ENCODE results near the gene ZNF497.
A peak's percentile ranks its signal among the peaks of the same experiment; 100 is the strongest.
"Not testable (repeated sequence)": the region's sequence is repeated elsewhere in the genome, so short reads cannot be mapped to it uniquely, and the experiment has no call there.

ZNF497 gene

DNA sequence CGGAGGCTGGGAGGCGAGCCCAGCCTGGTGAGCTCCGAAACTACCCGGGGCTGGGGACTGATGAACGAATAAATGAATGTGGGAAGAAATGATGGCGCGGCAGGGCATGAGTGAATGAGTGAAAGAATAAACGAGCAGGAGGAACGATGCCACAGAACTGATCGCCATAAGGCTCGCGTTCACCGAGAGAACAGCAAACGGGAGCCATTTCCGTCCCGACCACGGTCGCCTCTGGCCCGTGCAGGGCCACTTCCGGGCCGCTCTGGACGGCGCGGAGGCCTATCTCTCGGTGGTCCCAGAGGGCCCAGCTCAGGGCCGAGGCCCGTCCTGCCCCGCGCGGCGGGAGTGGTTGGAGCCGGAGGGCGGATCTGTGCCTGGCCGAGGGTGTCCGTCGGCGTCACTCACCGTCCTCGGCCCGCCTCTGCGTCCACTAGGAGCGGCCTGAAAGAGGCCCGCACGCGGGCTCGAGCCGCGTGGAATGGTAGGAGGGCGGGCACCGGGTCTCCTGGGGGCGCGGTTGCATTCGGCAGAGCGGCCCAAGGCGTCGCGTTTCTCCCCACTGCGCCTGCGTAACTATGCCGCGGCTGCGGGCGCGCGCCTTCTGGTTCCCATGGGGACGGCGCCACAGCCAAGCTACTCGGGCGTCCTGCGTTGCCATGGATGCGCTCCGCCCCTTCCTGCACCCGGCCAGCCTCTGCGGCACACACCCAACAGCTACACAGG is at the start of gene ZNF497:
TSS of gene ZNF497 (minus strand) at position 480 of the 723 bp plus-strand sequence. CDS start 5,116 bp downstream, outside the sequence.
- DNase-seq = peak; percentile 94 to 97

DNA sequence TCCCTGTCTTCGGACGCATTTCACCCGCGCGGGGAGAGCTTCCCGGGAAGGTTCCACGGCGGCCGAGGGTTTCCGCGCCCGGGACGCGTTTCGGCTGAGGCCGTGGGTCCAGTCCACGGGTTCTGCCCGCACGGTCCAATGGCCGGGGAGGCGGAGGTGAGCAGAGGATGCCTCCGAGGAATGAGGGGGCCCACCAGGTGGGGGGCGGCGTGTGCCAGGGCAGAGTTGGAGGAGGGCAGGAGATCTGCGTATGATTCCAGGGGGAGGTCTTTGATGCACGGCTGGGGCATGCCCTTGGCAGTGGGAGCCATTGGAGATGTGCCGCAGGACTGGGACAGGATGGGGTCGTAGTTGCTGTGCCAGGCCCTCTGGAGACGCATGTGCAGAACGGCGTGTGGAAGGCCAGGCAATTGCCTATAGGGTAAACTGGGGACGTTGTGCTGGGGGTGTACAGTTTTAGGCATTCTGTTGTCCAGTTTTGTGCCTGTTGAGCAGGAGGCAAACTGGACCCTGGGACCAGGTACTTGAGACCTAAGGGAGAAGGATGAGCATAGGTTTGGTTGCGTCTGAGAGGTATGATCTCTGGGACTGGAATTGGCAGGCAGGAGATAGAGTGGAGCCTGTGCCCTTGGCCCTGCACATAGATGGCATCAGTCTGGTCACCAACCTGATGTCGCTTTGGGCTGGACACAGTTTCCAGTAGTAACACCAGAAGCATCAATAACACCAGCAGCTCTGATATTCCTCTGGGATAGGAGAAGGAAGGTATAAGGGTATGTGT is 46.6 kb upstream of the ZNF497 start:
- no peak for DNase-seq

DNA sequence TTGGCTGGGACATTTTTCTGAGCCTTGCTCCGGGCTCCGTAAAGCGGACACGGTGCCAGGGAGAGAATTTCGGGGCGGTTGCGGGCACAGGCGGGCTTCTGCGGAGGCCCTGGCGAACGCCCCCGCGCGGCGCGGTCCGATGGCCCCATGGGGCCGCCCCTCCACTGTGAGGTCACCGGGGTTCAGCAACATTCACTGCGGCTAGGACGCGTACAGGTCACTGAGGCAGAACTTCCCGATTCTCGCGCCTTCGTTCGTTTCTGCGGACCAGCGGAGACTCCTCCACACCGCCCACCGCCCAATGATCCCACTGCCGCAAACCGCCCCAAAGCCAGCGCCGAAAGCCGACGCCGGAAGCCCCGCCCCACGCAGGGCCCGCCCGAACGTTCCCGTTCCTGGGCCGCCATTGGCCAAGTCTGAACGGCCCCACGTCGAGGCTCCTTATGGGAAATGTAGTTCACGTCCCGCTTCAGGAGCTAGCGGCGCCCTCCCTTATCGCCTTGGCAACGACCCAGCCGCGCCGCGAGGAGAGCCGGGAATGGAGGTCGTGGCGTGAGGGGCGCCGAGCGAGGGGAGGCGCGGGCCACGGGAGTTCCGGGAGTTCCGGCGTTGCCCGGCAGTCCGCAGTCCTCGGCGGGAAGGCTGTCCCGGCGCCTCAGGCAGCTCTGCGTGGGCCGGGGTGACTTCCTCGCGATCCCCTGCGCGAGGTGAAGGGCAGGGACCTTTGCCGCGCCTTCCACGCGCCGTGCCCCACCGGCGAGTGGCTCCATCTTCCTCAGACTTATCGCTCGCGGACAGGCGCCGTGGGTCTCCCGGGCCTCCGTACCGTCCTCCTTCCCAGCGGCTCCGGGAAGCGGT is 45.8 kb upstream of the ZNF497 start, which contains the start of gene ZNF584:
TSS of gene ZNF584 (plus strand) at position 498 of the 858 bp plus-strand sequence. CDS start 499 bp downstream, outside the sequence.
- peak; percentile 78 to 90 for DNase-seq

DNA sequence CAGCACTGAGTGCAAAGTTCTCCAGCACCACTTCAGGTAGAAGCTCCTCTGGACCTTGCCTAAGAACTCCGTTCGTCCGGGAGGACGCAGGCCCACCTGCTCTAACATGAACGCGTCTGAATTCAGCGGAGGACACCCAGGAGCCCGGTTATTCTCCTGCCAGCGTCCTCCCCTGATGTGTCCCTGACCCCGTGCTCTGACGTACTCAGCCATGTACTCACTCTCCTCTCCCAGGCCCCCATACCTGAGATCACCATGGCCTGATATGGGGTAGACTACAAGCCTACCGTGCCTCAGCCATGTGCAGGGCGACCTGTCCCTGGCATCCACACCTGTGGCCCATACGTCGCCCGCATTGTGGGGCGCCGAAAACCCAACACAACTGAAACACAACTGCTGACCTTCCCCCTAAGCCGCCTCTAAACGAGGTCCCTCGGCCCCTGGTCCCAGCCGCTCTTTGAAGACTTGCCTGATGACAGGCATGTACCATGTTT is 45.2 kb upstream of the ZNF497 start:
- no peak for DNase-seq

DNA sequence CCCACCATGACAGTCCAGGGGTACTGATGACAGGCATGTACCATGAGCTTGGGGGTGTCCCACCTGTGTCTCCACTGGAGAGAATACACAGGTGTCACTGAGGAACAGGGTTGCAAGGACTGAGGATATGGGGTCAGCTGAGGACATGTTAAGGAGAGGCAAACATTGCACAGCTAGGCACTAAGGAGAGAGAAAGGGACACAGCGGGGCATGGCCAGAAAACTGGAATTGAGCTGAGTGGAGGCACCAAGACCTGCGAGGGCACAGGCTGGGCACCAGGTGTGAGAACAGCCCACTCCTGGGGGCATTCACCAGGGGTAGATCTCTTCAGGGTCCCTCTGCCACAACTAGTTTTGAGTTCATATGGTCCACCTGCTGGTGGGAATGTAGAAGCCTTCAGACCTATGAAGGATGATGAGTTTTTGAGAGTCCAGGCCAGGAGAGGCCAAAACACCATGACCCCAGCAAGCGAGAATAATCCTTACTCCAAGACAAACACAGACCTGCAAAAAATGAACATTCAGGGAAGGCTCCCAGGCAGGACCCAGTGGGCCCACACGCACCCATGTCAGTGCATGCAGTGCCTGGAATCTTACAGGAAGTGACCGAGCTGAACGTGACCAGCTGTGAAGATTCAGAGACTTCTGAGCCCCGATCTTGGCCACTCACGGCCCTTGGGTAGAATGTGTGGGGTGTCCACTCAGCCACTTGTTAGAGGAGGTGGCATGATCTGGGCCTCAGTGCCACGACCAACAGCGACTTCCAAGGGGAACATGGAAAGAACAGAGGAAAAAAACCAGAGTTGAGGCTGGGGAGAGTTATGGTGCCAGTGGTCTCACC is 44.5 kb upstream of the ZNF497 start:
- DNase-seq = no peak

DNA sequence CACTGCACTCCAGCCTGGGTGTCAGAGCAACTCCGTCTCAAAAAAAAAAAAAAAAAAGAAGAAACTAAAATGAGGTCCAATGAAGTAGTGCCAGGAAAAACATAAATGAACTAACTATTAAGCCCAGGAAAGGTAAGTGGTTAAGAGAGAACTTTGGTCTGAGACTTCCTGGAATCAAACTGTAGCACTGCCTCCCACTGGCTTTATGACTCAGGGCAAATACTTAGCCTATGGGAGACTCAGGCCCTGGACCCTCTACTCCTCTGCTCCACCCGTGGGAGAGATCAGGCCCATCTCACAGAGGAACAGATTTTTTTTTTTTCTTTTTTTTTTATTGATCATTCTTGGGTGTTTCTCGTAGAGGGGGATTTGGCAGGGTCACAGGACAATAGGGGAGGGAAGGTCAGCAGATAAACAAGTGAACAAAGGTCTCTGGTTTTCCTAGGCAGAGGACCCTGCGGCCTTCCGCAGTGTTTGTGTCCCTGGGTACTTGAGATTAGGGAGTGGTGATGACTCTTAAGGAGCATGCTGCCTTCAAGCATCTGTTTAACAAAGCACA is 41.4 kb upstream of the ZNF497 start:
- DNase-seq = not testable (repeated sequence)

DNA sequence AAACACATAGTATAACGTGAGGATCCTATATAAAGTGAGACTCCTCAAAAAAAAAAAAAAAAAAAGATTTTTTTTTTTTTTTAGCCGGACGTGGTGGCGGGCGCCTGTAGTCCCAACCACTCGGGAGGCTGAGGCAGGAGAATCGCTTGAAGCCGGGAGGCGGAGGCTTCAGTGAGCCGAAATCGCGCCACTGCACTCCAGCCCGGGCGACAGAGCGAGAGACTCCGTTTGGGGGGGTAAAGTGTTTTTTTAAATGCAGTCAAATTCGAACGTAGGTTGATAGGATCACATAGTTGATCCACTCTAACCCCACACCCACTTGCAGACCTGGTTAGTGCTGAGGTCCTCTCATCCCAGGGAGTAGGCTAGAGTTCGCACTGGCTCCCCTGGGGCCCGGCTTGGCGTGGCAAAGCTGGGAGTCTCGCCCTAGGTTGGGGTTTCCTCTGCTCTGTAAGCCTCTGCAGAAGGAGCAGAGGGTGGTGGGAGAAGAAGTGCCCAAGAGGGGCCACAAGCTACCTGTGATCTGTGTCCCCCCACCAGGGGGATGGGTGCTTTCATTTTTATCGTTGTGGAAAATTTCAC is 39.4 kb upstream of the ZNF497 start:
- no peak for DNase-seq

DNA sequence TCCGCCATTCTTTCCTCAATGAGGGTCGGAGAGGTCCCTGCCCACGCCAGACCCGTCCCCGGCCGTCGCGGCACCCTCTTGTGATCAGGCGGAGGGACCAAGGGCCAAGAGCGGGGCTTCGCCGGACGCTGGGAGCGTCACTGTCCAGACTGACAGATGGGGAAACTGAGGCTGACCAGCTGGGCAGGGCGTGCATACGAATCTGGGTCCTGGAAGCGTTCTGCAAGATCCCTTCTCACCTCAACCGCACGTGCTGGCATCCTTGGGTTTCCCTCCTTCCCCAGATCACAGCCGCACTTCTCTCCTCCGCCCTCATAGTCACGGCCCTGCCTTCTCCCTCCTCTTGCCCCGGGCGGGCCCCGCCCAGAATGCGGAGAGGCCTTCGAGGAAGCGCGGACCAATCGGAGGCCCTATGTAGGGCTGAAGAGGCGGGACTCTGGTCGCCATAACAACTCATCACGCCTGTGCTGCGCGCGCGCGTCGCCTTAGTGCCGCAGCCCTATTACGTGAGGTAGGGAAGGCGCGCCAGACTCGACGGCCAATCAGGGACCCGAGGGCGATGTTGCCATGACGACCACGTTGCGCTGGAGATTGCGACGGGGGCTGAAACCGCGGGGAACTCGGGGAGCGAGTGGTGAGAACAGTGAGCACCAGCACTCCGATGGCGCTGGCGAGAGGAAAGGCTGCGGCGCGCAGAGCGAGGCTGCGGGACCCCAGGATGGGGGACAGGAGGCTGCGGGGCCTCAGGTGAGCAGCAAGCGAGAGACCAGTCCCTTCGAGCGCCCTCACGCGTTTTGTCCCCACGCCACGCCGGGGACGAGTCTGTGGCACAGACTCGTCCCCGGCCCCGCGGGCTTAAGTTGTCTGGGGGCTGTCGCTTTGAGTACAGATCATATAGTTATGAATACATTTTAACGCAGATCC is 38.6 kb upstream of the ZNF497 start:
- peak; percentile 98 to 100 for DNase-seq

DNA sequence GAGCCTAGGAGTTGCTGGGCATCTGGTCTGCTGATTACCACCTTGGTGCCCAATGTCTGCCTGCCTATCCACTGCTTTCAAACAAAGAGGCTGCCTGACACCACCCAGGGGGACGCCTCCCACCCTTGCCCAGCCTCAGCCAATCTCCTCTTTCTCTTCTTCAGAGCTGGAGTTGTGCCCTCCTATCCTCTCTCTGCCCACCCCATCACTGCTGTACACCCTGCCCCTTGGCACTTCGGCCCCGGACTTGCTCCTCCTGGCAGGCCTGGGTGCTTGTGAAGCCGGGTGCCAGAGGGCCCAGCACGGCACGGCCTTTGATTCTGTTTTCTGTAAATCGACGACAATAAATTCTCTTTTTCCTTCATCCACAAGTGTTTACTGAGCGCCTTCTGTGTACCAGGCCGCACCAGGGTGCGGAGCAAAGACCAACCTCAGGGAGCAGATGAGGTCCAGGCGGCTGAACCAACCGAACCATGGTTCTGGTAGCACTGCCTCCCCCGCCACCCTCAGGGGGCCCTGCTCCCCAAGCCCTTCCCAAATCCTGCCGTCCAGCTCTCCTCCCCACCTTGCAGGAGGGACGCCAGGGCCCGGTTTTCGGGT is 37.9 kb upstream of the ZNF497 start:
- no peak for DNase-seq

DNA sequence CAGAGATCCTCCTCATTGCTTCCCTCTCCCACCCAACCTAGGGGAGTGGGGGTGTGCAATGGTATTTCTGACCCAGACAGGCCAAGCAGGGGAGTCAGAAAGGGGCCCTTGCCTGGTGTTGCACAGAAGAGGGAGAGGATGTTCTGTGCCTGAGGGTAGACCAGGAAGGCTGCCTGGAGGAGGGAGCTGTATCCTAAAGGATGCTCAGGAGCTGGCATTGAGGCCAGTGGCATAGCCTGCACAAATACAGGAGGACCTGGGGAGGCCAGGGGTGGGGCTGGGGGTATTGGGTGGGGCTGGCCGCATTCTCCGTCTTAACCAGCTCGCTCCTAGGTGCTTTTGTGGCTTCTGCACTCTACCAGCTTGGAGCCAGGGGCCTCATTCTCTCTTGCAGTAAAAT is 37.4 kb upstream of the ZNF497 start:
- no peak for DNase-seq

DNA sequence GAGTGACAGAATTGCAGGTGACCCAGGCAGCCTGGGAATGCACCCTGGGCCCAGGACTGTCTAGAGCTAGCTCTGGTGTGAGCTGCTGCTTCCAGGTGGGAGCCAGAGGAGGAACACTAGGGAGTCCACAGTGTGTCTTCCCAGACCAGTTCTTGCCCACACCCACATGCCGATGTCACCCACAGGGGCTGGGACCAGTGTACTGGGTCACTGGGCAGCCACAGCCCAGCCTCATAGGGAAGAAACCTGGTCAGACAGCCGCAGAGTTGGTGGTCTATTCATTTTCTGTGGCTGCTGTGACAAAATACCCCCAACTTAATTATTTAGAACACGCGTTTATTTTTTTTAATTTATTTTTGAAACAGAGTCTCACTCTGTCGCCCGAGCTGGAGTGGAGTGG is 36.0 kb upstream of the ZNF497 start:
- no peak for DNase-seq

DNA sequence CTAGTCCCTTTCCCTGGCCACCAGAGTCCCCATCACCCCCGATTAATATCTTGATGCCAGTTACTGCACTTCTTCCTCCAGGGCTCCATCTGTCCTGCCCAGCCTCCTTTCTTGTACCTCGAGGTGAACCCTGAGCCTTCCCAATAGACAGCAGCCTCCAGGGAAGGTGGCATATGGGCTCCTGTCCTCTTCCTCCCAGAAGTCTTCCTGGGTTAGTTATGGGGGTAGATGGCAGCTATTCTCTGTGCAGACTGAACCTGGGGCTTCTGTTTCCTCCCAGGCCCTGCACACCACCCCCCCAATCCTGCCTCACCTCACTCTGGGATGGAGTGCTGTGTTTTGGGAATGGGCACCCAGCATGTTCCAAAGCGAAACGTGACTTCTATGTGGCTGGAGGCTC is 35.5 kb upstream of the ZNF497 start:
- DNase-seq = no peak

DNA sequence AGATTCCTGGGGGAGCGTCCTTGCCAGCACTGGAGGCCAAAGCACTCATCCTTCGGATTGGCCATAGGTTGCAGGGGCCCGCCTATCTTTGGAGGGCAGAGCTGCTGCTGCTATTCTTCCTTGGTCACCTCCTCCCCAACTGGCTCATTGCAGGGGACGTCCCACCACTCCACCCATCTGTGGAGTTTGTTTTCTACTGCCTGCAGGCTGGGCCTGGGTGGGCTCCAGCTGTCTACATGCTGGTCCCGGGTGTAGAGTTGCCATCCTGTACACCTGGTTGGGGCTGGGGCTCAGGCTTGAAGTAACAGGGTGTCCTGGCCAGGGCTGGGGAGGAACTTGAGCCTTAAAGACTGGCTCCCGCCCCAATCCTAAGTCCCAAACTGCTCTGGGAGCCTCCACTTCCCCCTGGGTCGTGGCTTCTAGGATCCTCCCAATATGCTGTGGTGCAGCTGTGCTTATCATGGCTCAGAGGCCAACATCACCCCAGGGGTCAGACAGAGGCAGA is 35.0 kb upstream of the ZNF497 start:
- DNase-seq = no peak

DNA sequence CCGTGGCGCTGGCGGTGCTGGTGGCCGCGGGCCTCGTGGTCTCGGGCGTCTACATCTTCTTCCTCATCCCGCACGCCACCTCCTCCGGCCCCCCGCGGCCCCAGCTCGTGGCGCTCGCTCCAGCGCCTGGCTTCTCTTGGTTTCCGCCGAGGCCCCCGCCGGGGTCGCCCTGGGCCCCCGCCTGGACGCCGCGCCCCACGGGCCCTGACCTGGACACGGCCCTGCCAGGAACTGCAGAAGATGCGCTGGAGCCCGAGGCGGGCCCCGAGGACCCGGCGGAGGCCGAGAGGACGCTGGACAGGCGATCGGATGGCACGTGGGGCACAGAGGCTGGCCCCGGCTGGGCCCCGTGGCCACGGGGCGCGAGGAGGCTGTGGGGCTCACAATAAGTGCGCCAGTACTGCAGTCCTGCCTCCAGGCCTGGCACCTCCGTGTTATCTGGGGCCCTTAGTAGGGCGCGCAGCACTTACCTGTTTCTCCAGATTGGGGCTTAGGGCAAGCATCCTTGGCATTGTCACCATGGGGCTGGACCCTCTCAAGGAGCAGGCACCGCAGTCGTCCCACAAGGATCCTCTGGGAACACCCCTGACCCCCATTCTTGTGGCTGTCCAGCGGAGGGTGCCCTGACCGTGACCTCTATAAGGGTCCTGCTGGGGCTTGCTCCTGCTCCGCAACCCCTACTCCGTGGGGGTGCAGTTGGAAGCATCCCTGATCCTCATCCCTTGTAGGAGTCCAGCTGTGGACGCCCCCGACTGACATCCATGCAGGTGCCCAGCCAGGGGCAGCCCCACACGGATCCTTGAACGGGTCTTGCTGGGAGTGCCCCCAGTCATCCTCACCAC is 34.4 kb upstream of the ZNF497 start:
- DNase-seq = no peak

DNA sequence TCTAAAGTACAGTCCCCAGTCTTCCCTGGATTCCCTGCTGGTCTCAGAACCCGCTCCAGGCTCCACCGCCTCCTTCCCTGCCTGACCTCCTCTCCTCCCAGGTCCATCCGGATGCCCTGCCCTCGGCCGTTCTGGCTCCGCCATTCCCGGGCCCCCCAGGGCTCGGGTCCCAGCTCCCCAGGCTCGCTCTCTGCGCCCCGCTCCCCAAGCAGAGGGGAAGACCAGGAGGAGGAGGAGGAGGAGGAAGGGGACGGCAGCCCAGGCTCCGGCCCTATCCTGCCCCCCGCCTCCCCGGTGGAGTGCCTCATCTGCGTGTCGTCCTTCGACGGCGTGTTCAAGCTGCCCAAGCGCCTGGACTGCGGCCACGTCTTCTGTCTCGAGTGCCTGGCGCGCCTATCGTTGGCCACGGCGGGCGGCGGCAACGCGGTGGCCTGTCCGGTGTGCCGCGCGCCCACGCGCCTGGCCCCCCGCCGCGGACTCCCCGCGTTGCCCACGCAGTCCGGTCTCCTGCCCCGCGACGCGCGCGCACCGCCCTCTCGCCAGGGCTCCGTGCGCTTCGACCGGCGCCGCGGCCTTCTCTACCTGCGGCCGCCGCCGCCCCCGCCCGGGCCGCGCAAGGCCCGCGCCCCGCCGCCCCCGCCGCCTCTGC is 33.6 kb upstream of the ZNF497 start:
- DNase-seq = no peak

DNA sequence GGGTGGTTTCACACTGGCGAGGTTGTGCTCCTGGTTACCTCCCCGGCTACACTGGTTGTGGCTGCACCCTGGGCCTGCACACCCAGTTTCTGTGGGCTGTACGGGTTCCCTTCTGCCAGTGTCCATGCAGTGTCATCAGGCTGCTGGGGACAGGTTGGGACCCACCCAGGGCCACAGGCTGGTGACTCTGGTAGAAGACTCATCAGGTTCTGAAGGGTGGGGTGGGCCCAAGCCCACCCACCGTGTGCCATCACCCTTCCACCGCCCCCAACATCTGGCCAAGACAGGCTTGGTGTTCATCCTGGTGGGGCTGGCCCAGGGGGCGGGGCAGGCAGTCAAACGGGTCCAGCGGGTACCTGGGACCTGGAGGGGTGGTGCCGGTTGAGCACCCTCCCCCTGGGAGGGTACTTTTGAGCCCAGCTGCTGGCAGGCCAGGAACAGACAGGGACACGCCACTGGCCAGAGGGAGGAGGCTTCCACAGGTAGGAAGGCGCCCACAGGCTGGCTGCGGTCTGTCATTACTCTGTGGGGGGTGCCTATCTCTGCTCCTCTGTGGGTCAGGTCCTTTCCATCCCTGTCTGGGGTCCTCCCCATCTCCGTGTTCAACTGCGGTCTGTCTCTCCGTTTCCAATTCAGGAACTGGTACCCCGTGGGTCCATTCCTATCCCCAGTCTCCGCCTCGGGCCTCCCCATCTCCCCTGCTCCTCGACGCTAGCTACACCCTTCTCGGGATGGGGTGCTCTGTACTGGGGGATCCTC is 32.8 kb upstream of the ZNF497 start, which contains the start of gene RNF225:
TSS of gene RNF225 (plus strand) at position 437 of the 759 bp plus-strand sequence. CDS start 434 bp downstream, outside the sequence.
- no peak for DNase-seq

DNA sequence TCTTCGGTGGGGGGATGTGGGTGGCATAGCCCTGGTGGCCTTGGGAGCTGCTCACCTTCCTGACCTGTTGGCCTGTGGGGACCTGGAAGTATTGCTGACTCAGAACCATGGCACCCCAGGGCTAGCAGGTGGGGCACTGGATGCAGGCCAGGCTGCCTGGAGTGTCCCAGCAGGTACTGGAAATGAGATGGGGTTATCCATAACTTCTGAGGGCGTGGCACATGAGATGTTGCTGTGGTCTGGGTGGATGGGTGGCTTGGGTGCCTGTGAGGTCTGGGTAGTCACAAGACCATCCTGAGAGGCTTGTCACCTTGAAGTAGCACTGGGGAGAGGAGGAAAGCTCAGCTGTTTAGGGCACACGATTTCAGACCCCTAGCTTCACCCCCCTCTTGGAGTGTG is 32.3 kb upstream of the ZNF497 start:
- no peak for DNase-seq
